Measurements from ENCODE around the gene SOX10.

SOX10 gene

GRCh38 chr22:37924386-37925065, 59.8 kb downstream of the SOX10 start:
- Histone ChIP-seq H3K4me1 (ENCODE audit: control insufficient read depth, insufficient read depth, low read length, poor library complexity, severe bottlenecking) (no peaks in the 10 kb centered on the region), H3K4me3 (ENCODE audit: insufficient read depth, low read depth, low read length, poor library complexity, severe bottlenecking) (no peak overlapping the region), H3K27ac (ENCODE audit: insufficient read depth, low read length, poor library complexity, severe bottlenecking) (no peak overlapping the region), H3K27me3 (replicated peaks; ENCODE audit: control insufficient read depth, insufficient read depth, low read length, poor library complexity, severe bottlenecking) (no peaks in the 10 kb centered on the region), H3K36me3 (ENCODE audit: control insufficient read depth, insufficient read depth, low read length) (peaks cover 30% of the 10 kb centered on the region), H3K9me3 (ENCODE audit: control insufficient read depth, low read length) (no peaks in the 10 kb centered on the region)
- DNase-seq = no peak

- Histone ChIP-seq H3K27me3 (replicated peaks; ENCODE audit: control insufficient read depth, insufficient read depth, low read length, poor library complexity, severe bottlenecking) (no peaks in the 10 kb centered on the region), H3K27ac (ENCODE audit: insufficient read depth, low read length, poor library complexity, severe bottlenecking) (no peak overlapping the region), H3K36me3 (ENCODE audit: control insufficient read depth, insufficient read depth, low read length) (peaks cover 31% of the 10 kb centered on the region), H3K4me1 (ENCODE audit: control insufficient read depth, insufficient read depth, low read length, poor library complexity, severe bottlenecking) (no peaks in the 10 kb centered on the region), H3K9me3 (ENCODE audit: control insufficient read depth, low read length) (no peaks in the 10 kb centered on the region), H3K4me3 (ENCODE audit: insufficient read depth, low read depth, low read length, poor library complexity, severe bottlenecking) (no peak overlapping the region)
- no peak for DNase-seq
Observed at GRCh38 chr22:37923927-37924326, 60.4 kb downstream of the SOX10 start.

All from effector memory CD4-positive, alpha-beta T cell (primary cell).